GM21367 (cell line): ENCODE data around the gene SLC44A5.
A peak's percentile ranks its signal among the peaks of the same experiment; 100 is the strongest.
"Not testable (repeated sequence)": the region's sequence is repeated elsewhere in the genome, so short reads cannot be mapped to it uniquely, and the experiment has no call there.

Experiments
- ATAC-seq: cut with Tn5 transposase; IDR thresholded peaks from one replicate; pipeline ENCODE4 v1.9.1; 2021; ENCODE audit not compliant: unreplicated experiment

SLC44A5 gene

GRCh38 chr1:75469586-75470173, 141.2 kb downstream of the SLC44A5 start:
- no peak for ATAC-seq

DNA sequence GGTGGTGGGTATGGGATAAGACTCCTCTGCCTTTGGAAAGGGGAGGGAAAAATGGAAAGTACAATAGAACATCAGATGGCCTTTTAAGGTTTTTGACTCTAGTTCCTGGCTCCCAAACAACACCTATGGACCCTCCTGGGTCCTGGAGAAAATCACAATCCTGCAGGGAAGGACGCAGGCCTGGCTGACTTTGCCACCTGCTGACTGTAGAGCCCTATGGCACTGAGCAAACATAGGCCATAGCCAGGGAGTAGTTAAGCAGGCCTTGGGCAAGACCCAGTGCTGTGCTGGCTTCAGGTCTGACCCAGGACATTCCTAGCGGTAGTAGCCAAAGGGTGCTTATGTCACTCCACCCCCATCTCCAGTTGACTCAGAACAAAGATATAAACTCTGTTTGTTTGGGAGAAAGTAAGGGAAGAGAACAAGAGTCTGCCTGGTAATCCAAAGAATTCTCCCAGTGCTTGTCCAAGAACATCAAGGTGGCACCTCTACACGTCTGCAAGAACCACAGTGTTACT, 149.0 kb downstream of the SLC44A5 start:
- no peak for ATAC-seq

DNA sequence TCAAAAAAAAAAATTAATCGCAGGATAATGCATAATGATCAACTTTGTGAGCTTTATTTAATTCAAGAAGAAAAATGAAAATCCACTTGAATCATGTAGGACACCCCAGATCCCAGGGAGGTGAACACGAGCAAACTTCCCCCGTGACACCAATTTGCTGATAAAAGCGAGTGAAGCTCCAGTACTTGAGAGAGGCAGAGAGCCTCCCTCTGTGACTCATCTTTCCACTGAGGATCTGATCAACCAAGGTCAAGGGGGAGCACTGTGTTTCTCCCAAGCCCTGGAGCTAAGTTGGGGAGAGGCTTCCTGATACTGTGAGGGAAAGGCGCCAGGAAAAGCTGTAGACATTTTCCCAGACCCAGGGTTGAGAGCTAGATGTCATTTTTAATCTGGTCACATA, 160.9 kb downstream of the SLC44A5 start:
- no peak for ATAC-seq

DNA sequence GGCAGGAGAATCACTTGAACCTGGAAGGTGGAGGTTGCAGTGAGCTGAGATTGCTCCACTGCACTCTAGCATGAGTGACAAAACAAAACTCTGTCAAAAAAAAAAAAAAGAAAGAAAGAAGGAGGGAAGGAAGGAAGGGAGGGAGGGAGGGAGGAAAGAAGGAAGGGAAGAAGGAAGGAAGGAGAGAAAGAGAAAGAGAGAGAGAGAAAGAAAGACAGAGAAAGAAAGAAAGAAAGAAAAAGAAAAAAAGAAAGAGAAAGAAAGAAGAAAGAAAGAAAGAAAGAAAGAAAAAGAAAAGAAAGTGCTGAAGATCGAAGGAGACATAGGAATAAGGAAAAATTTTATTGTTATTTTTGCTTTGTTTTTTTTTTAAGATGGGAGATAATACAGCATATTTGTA, 166.7 kb downstream of the SLC44A5 start:
- no peak for ATAC-seq

GRCh38 chr1:75440274-75440673, 170.6 kb downstream of the SLC44A5 start:
- no peak for ATAC-seq

DNA sequence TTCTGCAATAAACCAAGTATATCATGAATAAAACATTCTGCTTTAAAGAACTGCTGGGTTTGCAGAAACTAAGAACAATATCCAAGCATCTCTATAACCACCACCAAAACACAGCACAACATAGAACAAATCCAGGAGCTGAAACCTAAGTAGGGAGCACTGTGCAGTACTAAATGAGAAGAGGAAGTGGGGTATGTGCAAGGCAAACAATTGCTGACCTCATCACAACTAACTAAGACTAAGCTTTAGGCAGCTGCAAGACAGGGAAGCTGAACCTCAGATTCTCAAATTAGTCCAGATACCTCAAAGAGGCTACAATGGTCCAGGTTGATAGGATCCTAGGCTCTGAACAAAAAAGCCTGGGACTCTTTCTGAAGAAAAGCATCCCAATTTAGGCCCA, 172.6 kb downstream of the SLC44A5 start:
- ATAC-seq: no peak

DNA sequence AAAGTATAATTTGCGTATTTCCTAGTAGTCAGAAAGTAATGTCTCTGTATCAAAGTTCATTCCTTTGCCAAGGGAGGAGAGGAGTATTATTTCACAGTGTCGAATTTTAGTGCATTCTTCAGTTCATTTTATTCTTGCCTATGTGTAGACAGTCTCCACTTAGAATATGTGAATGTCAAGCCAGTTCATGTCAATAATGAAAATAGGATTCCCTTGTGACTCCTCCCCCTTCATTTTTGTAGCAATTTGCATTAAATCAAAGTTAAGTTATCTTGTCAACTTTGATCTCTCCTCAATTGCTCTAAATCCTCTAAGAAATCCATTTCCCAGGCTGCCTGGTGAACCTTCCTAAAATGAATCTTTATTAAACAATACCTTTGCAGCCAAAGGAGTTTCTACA, 179.1 kb downstream of the SLC44A5 start:
- ATAC-seq: no peak

GRCh38 chr1:75430526-75430925, 180.4 kb downstream of the SLC44A5 start:
- no peak for ATAC-seq

- no peak for ATAC-seq
Observed at GRCh38 chr1:75426688-75427087, 184.2 kb downstream of the SLC44A5 start.

DNA sequence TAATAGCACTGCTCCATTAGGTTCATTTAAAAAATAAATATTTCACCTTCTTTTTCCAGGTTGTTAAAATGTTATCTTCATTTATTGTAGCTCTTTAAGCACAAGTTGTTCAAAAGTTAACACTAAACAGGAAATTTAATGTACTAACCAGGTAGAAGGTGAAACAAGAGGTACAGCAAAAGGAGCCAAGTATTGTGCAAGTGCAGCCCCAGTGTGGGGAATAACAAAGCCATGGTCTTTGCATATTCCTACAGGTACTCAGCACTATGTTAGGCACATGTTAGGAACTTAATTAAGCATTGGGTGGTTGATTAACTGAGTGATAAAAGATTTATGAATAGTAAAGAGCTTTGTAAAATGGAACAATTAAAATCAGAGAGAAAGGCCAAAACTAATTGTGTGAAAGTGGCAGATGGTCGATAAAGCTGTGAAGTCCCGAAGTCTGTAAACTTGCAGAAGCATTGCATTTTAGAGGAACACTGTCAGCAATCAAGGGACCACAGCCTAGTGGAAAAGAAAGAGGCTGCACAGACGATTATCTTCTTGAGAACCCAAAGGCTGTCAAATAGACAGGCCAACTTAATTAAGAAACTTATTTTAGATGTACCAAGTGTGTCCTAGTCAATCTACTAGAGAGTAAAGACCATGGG, 185.8 kb downstream of the SLC44A5 start:
- ATAC-seq: no peak

- no peak for ATAC-seq
Observed at GRCh38 chr1:75423616-75424015, 187.3 kb downstream of the SLC44A5 start.

GRCh38 chr1:75423136-75423535, 187.8 kb downstream of the SLC44A5 start:
- ATAC-seq: no peak

- no peak for ATAC-seq
Observed at GRCh38 chr1:75421371-75421770, 189.5 kb downstream of the SLC44A5 start.

- no peak for ATAC-seq
Observed at GRCh38 chr1:75415187-75415586, 195.7 kb downstream of the SLC44A5 start.

DNA sequence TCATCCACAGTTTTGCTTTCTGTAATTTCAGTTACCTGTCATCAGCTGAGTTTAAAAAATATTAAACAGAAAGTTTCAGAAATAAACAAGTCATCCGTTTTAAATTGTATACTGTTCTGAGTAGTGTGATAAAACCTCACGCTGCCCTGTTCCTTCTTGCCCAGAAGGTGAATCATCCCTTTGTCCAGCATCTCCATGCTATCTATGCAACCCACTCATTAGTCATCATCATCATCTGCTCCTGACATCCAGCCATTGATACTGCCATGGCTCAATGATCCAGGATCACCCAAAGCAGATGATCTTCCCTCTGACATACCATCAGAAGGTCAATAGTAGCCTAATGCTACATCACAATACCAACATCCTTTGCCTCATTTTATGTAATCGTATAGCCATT, 198.3 kb downstream of the SLC44A5 start:
- ATAC-seq: no peak

DNA sequence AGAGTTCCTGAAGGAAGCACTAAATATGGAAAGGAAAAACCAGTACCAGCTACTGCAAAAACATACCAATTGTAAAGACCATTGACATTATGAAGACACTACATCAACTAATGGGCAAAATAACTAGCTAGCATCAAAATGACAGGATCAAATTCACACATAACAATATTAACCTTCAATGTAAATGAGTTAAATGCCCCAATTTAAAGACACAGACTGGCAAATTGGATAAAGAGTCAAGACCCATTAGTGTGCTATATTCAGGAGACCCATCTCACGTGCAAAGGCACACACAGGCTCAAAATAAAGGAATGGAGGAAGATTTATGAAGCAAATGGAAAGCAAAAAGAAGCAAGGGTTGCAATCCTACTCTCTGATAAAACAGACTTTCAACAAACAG, 206.2 kb downstream of the SLC44A5 start:
- not testable (repeated sequence) for ATAC-seq

DNA sequence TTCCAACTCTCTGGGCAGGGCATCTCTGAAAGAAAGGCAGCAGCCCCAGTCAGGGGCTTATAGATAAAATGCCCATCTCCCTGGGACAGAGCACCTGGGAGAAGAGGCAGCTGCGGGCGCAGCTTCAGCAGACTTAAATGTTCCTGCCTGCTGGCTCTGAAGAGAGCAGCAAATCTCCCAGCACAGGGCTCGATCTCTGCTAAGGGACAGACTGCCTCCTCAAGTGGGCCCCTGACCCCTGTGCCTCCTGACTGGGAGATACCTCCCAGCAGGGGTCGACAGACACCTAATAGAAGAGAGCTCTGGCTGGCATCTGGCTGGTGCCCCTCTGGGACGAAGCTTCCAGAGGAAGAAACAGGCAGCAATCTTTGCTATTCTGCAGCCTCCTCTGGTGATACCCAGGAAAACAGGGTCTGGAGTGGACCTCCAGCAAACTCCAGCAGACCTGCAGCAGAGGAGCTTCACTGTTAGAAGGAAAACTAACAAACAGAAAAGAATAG, 207.7 kb downstream of the SLC44A5 start:
- not testable (repeated sequence) for ATAC-seq

GRCh38 chr1:75400716-75401115, 210.2 kb downstream of the SLC44A5 start:
- ATAC-seq: no peak

DNA sequence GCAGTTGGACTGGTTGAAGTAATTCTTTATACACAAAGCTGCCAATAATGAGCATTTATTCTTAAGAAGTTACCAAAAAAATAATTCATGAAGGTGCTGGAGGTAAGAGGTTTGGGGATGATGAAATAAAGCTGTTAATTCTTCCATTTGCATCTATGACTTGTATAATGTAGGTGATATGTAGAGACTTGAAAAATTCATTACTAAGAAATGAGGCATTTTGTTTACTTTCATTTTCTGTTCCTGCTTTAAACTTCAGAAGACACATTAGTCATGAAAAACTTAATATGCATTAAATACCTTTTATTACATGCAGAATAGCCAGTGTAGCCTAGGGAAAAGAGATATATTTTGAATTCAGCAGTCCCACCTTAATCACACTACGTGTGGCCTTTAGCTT, 214.2 kb downstream of the SLC44A5 start:
- no peak for ATAC-seq

DNA sequence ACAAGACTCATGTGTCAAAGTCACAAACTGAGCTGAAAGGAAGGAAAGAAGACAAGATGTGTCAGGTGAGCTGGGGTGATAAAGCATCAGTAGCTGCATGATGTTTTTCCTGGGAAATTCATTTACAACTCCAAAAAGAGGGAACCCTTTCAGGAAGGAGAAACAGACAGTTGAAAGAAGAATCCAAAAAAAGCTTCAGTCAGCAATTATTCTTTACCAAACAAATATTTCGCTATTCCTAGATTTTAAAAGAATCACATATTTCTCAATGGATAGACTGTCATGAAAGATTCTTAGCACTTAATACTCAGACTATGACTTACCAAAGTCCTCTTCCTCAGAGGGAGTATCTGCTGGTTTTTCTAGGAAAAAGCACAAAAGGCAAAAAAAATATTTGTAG, 214.7 kb downstream of the SLC44A5 start:
- no peak for ATAC-seq

DNA sequence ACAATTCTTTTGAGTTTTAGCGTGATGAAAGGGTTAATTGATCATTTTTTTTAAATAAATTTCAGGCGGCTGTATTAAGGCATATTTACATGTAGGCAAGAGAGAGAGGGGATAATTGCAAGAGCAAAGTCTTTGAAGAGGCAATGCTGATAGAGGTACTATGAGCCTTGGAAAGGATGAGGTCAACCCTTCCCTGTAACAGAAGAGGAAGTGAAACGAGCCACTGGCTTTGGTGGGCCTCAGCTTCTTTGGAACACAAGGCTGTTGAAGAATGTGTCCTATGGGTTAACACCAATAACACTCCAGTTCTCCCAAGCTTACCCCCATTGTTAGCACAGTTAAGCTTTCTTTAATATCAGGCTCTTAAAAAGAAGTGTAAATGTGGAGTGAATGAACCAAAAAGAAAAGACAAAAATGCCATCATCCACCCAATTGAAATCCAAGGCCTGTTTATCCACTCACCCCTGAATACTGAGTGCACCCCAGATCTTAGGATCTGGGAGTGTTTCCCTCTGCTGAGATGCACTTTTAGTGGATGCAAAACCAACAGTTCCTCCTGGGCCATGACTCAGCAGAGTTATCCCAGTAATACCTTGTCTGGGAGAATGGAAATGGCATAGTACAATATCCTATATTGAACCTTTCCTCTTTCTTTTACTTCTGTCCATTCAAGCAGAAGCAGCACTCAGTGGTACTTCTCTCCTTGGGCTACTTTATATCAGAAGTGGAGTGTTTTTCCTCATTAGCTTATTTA, 216.4 kb downstream of the SLC44A5 start:
- ATAC-seq: peak; percentile 65

DNA sequence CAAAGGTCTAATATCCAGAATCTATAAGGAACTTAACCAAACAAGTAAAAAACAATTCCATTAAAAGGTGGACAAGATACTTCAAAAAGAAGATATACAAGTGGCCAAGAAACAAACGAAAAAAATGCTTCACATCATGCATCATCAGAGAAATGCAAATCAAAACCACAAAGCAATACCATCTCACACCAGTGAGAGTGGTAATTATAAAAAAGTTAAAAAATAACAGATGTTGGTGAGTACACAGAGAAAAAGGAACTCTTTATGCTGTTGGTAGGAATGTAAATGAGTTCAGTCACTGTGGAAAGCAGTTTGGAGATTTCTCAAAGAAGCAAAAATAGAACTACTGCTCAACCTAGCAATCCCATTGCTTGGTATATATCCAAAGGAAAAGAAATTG, 218.6 kb downstream of the SLC44A5 start:
- ATAC-seq: peak; percentile 81
